Heart right ventricle (tissue), 16 donors: ENCODE results near the gene NR2F1. TPM values are rescaled to one million over a fixed set of nuclear protein-coding genes. Genes with fewer than 3 reads are reported as not detected.

Experiments
- ATAC-seq, 8 donors: fragments of 200-7000 bp; cut with Tn5 transposase; one replicate each; pipeline ENCODE4 v1.9.1; 2020; ENCODE audit warnings: mild to moderate bottlenecking in 8 of 8, moderate library complexity in 8 of 8, moderate number of reproducible peaks in 1 of 8
- DNase-seq, 2 donors: peaks; one replicate each; pipeline ENCODE4 v3.0.0-alpha.2; 2020
- H3K27ac ChIP-seq, 10 donors: fragments of 200-600 bp; sonication (generic) in 2 of 10; one replicate each; pipeline versions ENCODE4 v1.5.0 to v1.8.0; 2020 to 2022; ENCODE audit warnings: mild to moderate bottlenecking in 3 of 10
- H3K27me3 ChIP-seq, 7 donors: fragments of 200-600 bp; one replicate each; pipeline ENCODE4 v1.8.0; 2021 to 2022; ENCODE audit warnings: mild to moderate bottlenecking in 2 of 7
- H3K36me3 ChIP-seq, 9 donors: fragments of 200-600 bp; sonication (generic) in 1 of 9; one replicate each; pipeline versions ENCODE4 v1.5.0 to v1.8.0; 2020 to 2022; ENCODE audit warnings: mild to moderate bottlenecking in 2 of 9
- H3K4me1 ChIP-seq, 9 donors: fragments of 200-600 bp; sonication (generic) in 1 of 9; one replicate each; pipeline versions ENCODE4 v1.5.0 to v1.8.0; 2020 to 2022; ENCODE audit warnings: mild to moderate bottlenecking in 4 of 9
- H3K4me3 ChIP-seq, 10 donors: fragments of 200-600 bp; sonication (generic) in 2 of 10; one replicate each; pipeline versions ENCODE4 v1.5.0 to v1.8.0; 2020 to 2022; ENCODE audit warnings: mild to moderate bottlenecking in 7 of 10, moderate library complexity in 2 of 10
- H3K9me3 ChIP-seq, 11 donors: fragments of 200-600 bp in 10 of 11; sonication (generic) in 2 of 11; one replicate each; pipeline versions ENCODE4 v1.5.0 to v1.8.0; 2013 to 2022; ENCODE audit warnings: mild to moderate bottlenecking in 2 of 11, control low read depth in 1 of 11, moderate library complexity in 1 of 11
- CTCF ChIP-seq, 9 donors: fragments of 200-600 bp; sonication (generic) in 2 of 9; IDR thresholded peaks; one replicate each; pipeline versions ENCODE4 v1.5.0 to v1.8.0; 2021 to 2022; ENCODE audit warnings: antibody characterized with exemption in 9 of 9, mild to moderate bottlenecking in 5 of 9, moderate library complexity in 1 of 9
- WGBS, 2 donors: extraction: QIAGEN DNeasy Blood & Tissue Kit; methylation state at CpG; one replicate each; pipeline ENCODE4 v1.1.7; 2013; ENCODE audit warnings: inconsistent platforms in 1 of 2; 5-methylcytosine and 5-hydroxymethylcytosine counted together
- intact Hi-C, 10 donors: fragments of 100-400 bp; cut with DNase I; formaldehyde crosslinking; loops; one replicate each; pipeline versions ENCODE4 v1.11.1 to v1.14.2; 2022
- polyA plus RNA-seq, 2 donors: library from polyadenylated mRNA; stranded (reverse); fragments of 200-250 nt; gene quantifications; one replicate each; pipeline ENCODE4 v1.2.3, GENCODE V29; 2013
- total RNA-seq, 10 donors: library from RNA; stranded (reverse); fragmentation: NEBNext Ultra II Directional in 3 of 10; extraction: Animal tissue kit (Norgen Biotek cat#: 25700) in 3 of 10; gene quantifications; one replicate each; pipeline versions ENCODE4 v1.2.1 to v1.2.4, GENCODE V29; 2021 to 2023
- donor health status: Arrhythmogenic right ventricular cardiomyopathy.
- donor health status: ischemic (EF 13 %, LVEDD 7.1; RV severe dilation, severe dysfunction).
- donor health status: healthy with polysubstance abuse.
- donor health status: DM: no; HTN: yes; CAD: no.
- donor health status: DM: no; HTN: no; CAD: no.
- donor health status: ischemic (EF 25% LVEDD 6.9; RV normal size, moderate dysfunction).
- donor health status: ischemic (EF 25% LVEDD 5.7; RV mildly dilated, moderate dysfunction).
- donor health status: healthy.
- donor health status: DM: yes; HTN: yes; CAD: no.
- donor health status: Ischemic cardiomyopathy.
- donor health status: ischemic (EF 35%, LVEDD 5.7; RV mildly dilated, moderate dysfunction).
- donor health status: nonischemic (EF 11% LVEDD 7.7; RV severe dilation, severe dysfunction).
- donor health status: DM: yes; HTN: yes; CAD: no.
- donor health status: PGD.
- donor health status: ischemic (EF 29% LVEDD 5.4; RV normal size, mild dysfunction).
- donor health status: nonischemic (EF 23%, LVEDD 6.1; RV moderate dilation, normal function).

Gene NR2F1
- total and polyA plus RNA-seq, 12 donors: 0.27 to 2.4 (median 0.92) TPM

GRCh38 chr5:93611273-93611975, 28.4 kb downstream of the NR2F1 start:
- no peak for ATAC-seq
- intact Hi-C loops: loop anchor here in 2 of 10 donors (5.0 to 10.0 kb wide), 2 partner anchors 191 to 193 kb away; no protein-coding TSS in a partner anchor
- H3K36me3 ChIP-seq: no peaks in the 10 kb centered on the region
- H3K4me1 ChIP-seq: peaks cover 0 to 15% (median 9%) of the 10 kb centered on the region in 9 donors
- no peak overlapping the region for H3K27ac ChIP-seq
- H3K27me3 ChIP-seq: peaks cover 7 to 95% (median 92%) of the 10 kb centered on the region in 7 donors
- DNase-seq: no peak
- H3K4me3 ChIP-seq: no peak overlapping the region
- no peak for TF ChIP-seq CTCF (IDR thresholded peaks at IDR 0.05)
- H3K9me3 ChIP-seq: no peaks in the 10 kb centered on the region
- WGBS, 2 donors: 7 to 12% methylated on average over 9 of the region's 9 CpGs

- no peak overlapping the region for H3K4me3 ChIP-seq
- H3K36me3 ChIP-seq: no peaks in the 10 kb centered on the region
- DNase-seq: no peak
- peaks cover 7 to 90% (median 84%) of the 10 kb centered on the region in 7 donors for H3K27me3 ChIP-seq
- peaks cover 0 to 15% (median 9%) of the 10 kb centered on the region in 9 donors for H3K4me1 ChIP-seq
- no peaks in the 10 kb centered on the region for H3K9me3 ChIP-seq
- TF ChIP-seq CTCF (IDR thresholded peaks at IDR 0.05): no peak
- intact Hi-C loops: loop anchor here in 2 of 10 donors (5.0 to 10.0 kb wide), 2 partner anchors 190 to 193 kb away; no protein-coding TSS in a partner anchor
- H3K27ac ChIP-seq: no peak overlapping the region
- 2 to 4% methylated on average over 38 to 40 of the region's 43 CpGs for WGBS, 2 donors
- ATAC-seq: no peak
Measured at GRCh38 chr5:93611976-93612854, 29.2 kb downstream of the NR2F1 start.

- no peak overlapping the region for H3K4me3 ChIP-seq
- ATAC-seq (no peak), DNase-seq (no peak)
- intact Hi-C loops: loop anchor here in 2 of 10 donors (5.0 to 10.0 kb wide), 2 partner anchors 189 to 192 kb away; no protein-coding TSS in a partner anchor
- no peaks in the 10 kb centered on the region for H3K36me3 ChIP-seq
- H3K4me1 ChIP-seq: peaks cover 0 to 8% (median 4%) of the 10 kb centered on the region in 9 donors
- no peaks in the 10 kb centered on the region for H3K9me3 ChIP-seq
- H3K27ac ChIP-seq: no peak overlapping the region
- peaks cover 7 to 83% (median 78%) of the 10 kb centered on the region in 7 donors for H3K27me3 ChIP-seq
- TF ChIP-seq CTCF (IDR thresholded peaks at IDR 0.05): no peak
Measured at GRCh38 chr5:93612855-93613243, 29.8 kb downstream of the NR2F1 start.

GRCh38 chr5:93616538-93617174, 33.6 kb downstream of the NR2F1 start:
- H3K36me3 ChIP-seq: no peaks in the 10 kb centered on the region
- peaks cover 0 to 17% (median 8%) of the 10 kb centered on the region in 9 donors for H3K4me1 ChIP-seq
- no peak overlapping the region for H3K4me3 ChIP-seq
- WGBS, 2 donors: 83 to 84% methylated on average over 9 of the region's 9 CpGs
- H3K27me3 ChIP-seq: peaks cover 3 to 63% (median 40%) of the 10 kb centered on the region in 7 donors
- intact Hi-C loops: loop anchor here in 1 of 10 donors (10.0 kb wide), 1 partner anchor 188 kb away; no protein-coding TSS in a partner anchor
- H3K27ac ChIP-seq: no peak overlapping the region
- no peak for TF ChIP-seq CTCF (IDR thresholded peaks at IDR 0.05)
- no peak for DNase-seq
- H3K9me3 ChIP-seq: no peaks in the 10 kb centered on the region
- no peak for ATAC-seq
